Vagina (tissue), 2 donors: ENCODE results near the gene TRIM58.

Experiments used
- CTCF ChIP-seq, 3 experiments: fragments of 450-650 bp in 2 of 3; fragments of 200-600 bp in 1 of 3; sonication (generic) in 1 of 3; IDR thresholded peaks; one replicate each; pipeline ENCODE4 v1.5.1; 2017 to 2019; ENCODE audit warnings: antibody characterized with exemption in 3 of 3, mild to moderate bottlenecking in 2 of 3, moderate library complexity in 2 of 3
- POLR2A ChIP-seq, 2 donors: fragments of 450-650 bp; IDR thresholded peaks; one replicate each; pipeline ENCODE4 v1.6.1; 2017; ENCODE audit warnings: antibody characterized with exemption in 2 of 2, mild to moderate bottlenecking in 2 of 2, moderate library complexity in 2 of 2

DNA sequence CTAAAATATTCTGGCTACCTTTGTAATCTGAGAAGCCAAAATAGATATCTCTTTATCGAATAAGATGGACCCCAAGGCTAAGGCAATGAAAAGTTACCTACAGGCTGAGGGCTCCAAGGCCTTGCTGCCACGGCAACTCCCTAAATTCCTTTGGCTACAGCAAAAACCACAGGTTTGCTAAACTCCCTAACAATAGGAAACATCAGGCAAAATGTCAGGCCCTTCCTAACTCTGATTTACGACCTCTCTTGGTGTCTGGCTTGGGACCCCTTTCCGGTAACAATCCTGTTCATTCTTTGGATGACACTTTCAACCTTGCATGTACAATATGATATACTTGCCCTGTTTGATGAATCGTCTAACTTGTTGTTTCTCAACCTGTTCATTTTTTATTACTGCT lies 51.8 kb downstream of the TRIM58 start:
- TF ChIP-seq CTCF (IDR thresholded peaks at IDR 0.05) (no peak), POLR2A (IDR thresholded peaks at IDR 0.05) (no peak)
